ENCODE results near the gene SEZ6L2. TPM values are rescaled to one million over a fixed set of nuclear protein-coding genes. Genes with fewer than 3 reads are reported as not detected.

SEZ6L2 gene
- total RNA-seq, 1 experiment from 2014 or later, result 46.5 TPM

DNA sequence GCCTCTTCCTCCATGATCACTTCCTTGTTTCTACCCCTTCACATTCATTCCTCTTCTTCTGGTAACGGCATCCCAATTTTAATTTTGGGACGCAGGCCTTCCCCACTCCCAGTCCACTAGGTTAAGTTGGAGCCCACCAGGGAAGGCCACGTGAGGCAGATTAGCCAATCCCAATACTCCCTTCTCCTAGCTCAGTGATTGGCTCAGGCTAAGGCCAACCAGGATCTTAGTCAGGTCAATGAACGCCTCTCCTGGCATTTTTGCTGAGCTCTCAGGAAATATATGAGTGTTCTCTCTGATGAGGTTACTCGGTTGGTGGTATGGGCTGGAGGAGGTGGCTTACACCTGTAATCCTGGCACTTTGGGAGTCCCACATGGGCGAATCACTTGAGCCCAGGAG lies 15.4 kb downstream of the SEZ6L2 start:
- Histone ChIP-seq H3F3A (ENCODE audit: insufficient read depth, low read depth) (no peaks in the 10 kb centered on the region), H3K4me2 (no peak overlapping the region), H3K4me1 (replicated peaks; ENCODE audit: insufficient read depth) (no peaks in the 10 kb centered on the region), H3K27me3 (ENCODE audit: insufficient read depth, low read depth) (no peaks in the 10 kb centered on the region), H3K36me3 (ENCODE audit: low read depth) (no peaks in the 10 kb centered on the region), H4K20me1 (ENCODE audit: insufficient read depth) (peaks cover 1% of the 10 kb centered on the region; the same call in 1 of the 2 replicates), H2AFZ (no peak overlapping the region), H3K9me3 (ENCODE audit: insufficient read depth, low read depth) (no peaks in the 10 kb centered on the region), H3K4me3 (no peak overlapping the region), H3K9me2 (ENCODE audit: insufficient read depth) (no peaks in the 10 kb centered on the region), H3K79me2 (ENCODE audit: low read depth) (no peaks in the 10 kb centered on the region), H3K27ac (no peak overlapping the region)
- intact Hi-C loops (cut with micrococcal nuclease; ENCODE audit: unreplicated experiment), result no loop called here
- POLR2A ChIA-PET (ENCODE audit: unreplicated experiment), result no interaction called here
- CTCF ChIA-PET, result no interaction called here
- BruUV-seq (replicated peaks), result no TSS peak
- TF ChIP-seq, protein P1, sequence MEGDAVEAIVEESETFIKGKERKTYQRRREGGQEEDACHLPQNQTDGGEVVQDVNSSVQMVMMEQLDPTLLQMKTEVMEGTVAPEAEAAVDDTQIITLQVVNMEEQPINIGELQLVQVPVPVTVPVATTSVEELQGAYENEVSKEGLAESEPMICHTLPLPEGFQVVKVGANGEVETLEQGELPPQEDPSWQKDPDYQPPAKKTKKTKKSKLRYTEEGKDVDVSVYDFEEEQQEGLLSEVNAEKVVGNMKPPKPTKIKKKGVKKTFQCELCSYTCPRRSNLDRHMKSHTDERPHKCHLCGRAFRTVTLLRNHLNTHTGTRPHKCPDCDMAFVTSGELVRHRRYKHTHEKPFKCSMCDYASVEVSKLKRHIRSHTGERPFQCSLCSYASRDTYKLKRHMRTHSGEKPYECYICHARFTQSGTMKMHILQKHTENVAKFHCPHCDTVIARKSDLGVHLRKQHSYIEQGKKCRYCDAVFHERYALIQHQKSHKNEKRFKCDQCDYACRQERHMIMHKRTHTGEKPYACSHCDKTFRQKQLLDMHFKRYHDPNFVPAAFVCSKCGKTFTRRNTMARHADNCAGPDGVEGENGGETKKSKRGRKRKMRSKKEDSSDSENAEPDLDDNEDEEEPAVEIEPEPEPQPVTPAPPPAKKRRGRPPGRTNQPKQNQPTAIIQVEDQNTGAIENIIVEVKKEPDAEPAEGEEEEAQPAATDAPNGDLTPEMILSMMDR (conservative IDR thresholded peaks at IDR 0.05), result no peak
- no peak for DNase-seq

DNA sequence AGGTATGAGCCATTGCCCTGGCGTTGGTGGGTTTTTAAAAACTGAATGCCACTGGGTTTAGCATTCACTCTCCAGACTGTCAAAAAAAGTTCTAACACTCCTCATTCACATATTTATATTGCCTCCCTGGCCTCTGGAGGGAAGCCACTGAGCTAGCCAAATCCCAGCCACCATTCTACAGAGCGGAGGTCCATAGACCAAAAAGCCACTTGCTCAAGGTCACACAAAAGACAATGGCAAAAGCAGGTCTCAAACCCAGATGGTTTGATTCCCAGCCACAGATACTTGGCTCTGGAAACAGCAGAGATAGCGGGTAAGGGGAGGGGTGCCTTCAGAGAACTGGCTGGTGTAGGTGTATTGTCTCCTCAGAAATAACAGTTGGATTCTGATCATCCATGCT lies 18.3 kb downstream of the SEZ6L2 start:
- Histone ChIP-seq H3K4me3 (no peak overlapping the region), H3K4me1 (replicated peaks; ENCODE audit: insufficient read depth) (no peaks in the 10 kb centered on the region), H4K20me1 (ENCODE audit: insufficient read depth) (no peaks in the 10 kb centered on the region), H3K79me2 (ENCODE audit: low read depth) (no peaks in the 10 kb centered on the region), H3K4me2 (no peak overlapping the region), H3K9me3 (ENCODE audit: insufficient read depth, low read depth) (no peaks in the 10 kb centered on the region), H2AFZ (no peak overlapping the region), H3K27me3 (ENCODE audit: insufficient read depth, low read depth) (no peaks in the 10 kb centered on the region), H3K36me3 (ENCODE audit: low read depth) (no peaks in the 10 kb centered on the region), H3K9me2 (ENCODE audit: insufficient read depth) (no peaks in the 10 kb centered on the region), H3F3A (ENCODE audit: insufficient read depth, low read depth) (peaks cover 4% of the 10 kb centered on the region; the same call in 1 of the 2 replicates), H3K27ac (no peak overlapping the region)
- DNase-seq, result no peak
- no TSS peak for BruUV-seq (replicated peaks)
- intact Hi-C loops (cut with micrococcal nuclease; ENCODE audit: unreplicated experiment), result no loop called here
- ChIA-PET POLR2A (ENCODE audit: unreplicated experiment) (no interaction called here), CTCF (no interaction called here)
- no peak for TF ChIP-seq EZH2 (IDR thresholded peaks at IDR 0.05; ENCODE audit: low read depth)
- TF ChIP-seq, protein P1 (conservative IDR thresholded peaks at IDR 0.05), result no peak

DNA sequence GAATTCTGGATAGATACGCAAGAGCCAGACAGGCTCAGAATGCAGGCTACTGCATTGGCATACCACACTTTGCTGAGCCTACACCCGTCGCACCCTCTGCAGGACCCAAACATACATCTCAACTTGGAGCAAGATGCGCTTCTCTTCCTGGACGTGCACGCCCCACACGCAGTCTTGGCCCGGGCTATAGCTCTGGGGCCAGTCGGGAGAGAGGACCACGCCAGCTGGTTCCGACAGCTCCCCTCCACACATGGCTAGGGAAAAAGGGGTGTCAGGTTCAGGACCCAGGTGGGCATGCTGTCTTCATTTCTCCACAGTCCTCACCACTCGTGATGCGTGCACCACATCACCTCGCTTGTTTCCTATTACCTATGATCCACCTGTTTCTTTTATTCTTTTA lies 21.2 kb downstream of the SEZ6L2 start:
- intact Hi-C loops (cut with micrococcal nuclease; ENCODE audit: unreplicated experiment), result no loop called here
- Histone ChIP-seq H3K4me2 (no peak overlapping the region), H3K79me2 (ENCODE audit: low read depth) (no peaks in the 10 kb centered on the region), H3K9me2 (ENCODE audit: insufficient read depth) (no peaks in the 10 kb centered on the region), H3F3A (ENCODE audit: insufficient read depth, low read depth) (peaks cover 13% of the 10 kb centered on the region; the same call in 1 of the 2 replicates), H3K9me3 (ENCODE audit: insufficient read depth, low read depth) (no peaks in the 10 kb centered on the region), H3K27me3 (ENCODE audit: insufficient read depth, low read depth) (no peaks in the 10 kb centered on the region), H3K36me3 (ENCODE audit: low read depth) (no peaks in the 10 kb centered on the region), H3K4me3 (no peak overlapping the region), H2AFZ (no peak overlapping the region), H3K27ac (no peak overlapping the region), H3K4me1 (replicated peaks; ENCODE audit: insufficient read depth) (no peaks in the 10 kb centered on the region), H4K20me1 (ENCODE audit: insufficient read depth) (no peaks in the 10 kb centered on the region)
- BruUV-seq (replicated peaks), result no TSS peak
- ChIA-PET CTCF (interaction anchor here (0.5 to 1.0 kb wide), 2 partner anchors 136 to 178 kb away, joined by 3 to 5 read pairs; no protein-coding TSS in a partner anchor), POLR2A (ENCODE audit: unreplicated experiment) (interaction anchor here (0.6 kb wide), 1 partner anchor 881 kb away, joined by 27 read pairs; no protein-coding TSS in a partner anchor)
- TF ChIP-seq, protein P1 (conservative IDR thresholded peaks at IDR 0.05), result no peak
- no peak for TF ChIP-seq EZH2 (IDR thresholded peaks at IDR 0.05; ENCODE audit: low read depth)
- DNase-seq, result no peak

Data from PC-9 (cell line).